Smooth muscle cell (in vitro differentiated cells): ENCODE data around the gene ANXA4. TPM values are rescaled to one million over a fixed set of nuclear protein-coding genes. Genes with fewer than 3 reads are reported as not detected.
A peak's percentile ranks its signal among the peaks of the same experiment; 100 is the strongest.

Experiments used
- DNase-seq: peaks from one replicate; lab custom pipeline; 2025; ENCODE audit not compliant: unreplicated experiment; lab: John Stamatoyannopoulos, UW
- H2AFZ ChIP-seq: fragments of 200-600 bp; sonication (generic); 2 replicates; pipeline ENCODE4 v1.6.0; 2016; ENCODE audit warnings: antibody characterized with exemption, low read depth, mild to moderate bottlenecking
- H3F3A ChIP-seq: fragments of 200-600 bp; sonication (generic); 2 replicates; pipeline ENCODE4 v1.6.0; 2017; ENCODE audit warnings: antibody characterized with exemption, low read depth
- H3K27ac ChIP-seq: fragments of 200-600 bp; sonication (generic); 2 replicates; pipeline ENCODE4 v1.5.1; 2016; ENCODE audit warnings: low read depth, mild to moderate bottlenecking
- H3K27me3 ChIP-seq: fragments of 200-600 bp; sonication (generic); 2 replicates; pipeline ENCODE4 v1.6.1; 2016; ENCODE audit warnings: low read depth, mild to moderate bottlenecking
- H3K36me3 ChIP-seq: fragments of 200-600 bp; sonication (generic); 2 replicates; pipeline ENCODE4 v1.5.1; 2016; ENCODE audit warnings: low read depth
- H3K4me1 ChIP-seq: fragments of 200-600 bp; sonication (generic); 2 replicates; pipeline ENCODE4 v1.5.1; 2016; ENCODE audit warnings: low read depth
- H3K4me2 ChIP-seq: fragments of 200-600 bp; sonication (generic); 2 replicates; pipeline ENCODE4 v1.6.0; 2016; ENCODE audit warnings: mild to moderate bottlenecking
- H3K4me3 ChIP-seq: fragments of 200-600 bp; sonication (generic); 2 replicates; pipeline ENCODE4 v1.5.1; 2016; ENCODE audit warnings: mild to moderate bottlenecking
- H3K79me2 ChIP-seq: fragments of 200-600 bp; sonication (generic); 2 replicates; pipeline ENCODE4 v1.6.0; 2016; ENCODE audit warnings: low read depth, mild to moderate bottlenecking
- H3K9ac ChIP-seq: fragments of 200-600 bp; sonication (generic); 2 replicates; pipeline ENCODE4 v1.6.0; 2016; ENCODE audit warnings: low read depth
- H3K9me3 ChIP-seq: fragments of 200-600 bp; sonication (generic); replicated peaks from 2 replicates; pipeline ENCODE4 v1.5.1; 2016; ENCODE audit warnings: low read depth
- H4K20me1 ChIP-seq: fragments of 200-600 bp; sonication (generic); 2 replicates; pipeline ENCODE4 v1.6.0; 2016; ENCODE audit warnings: low read depth
- WGBS: methylation state at CpG from one replicate; pipeline ENCODE4 v1.1.7; 2016; ENCODE audit warnings: low lambda C conversion rate; 5-methylcytosine and 5-hydroxymethylcytosine counted together
- polyA plus RNA-seq: library from polyadenylated mRNA; unstranded; fragments of >200 nt; fragmentation: Nextera tagmentation; extraction: Ambion mirVana; gene quantifications from 2 replicates; pipeline ENCODE4 v1.2.1, GENCODE V29; 2016
- total RNA-seq: library from RNA; depleted of rRNA; stranded (reverse); fragments of >200 nt; gene quantifications from 2 replicates; pipeline ENCODE4 v1.2.3, GENCODE V29; 2014
- TF ChIP-seq, protein P1 (sequence below): fragments of 200-600 bp; sonication (generic); IDR thresholded peaks from 2 replicates; pipeline ENCODE4 v1.5.1; 2017; ENCODE audit warnings: borderline replicate concordance, mild to moderate bottlenecking, antibody characterized with exemption; ENCODE audit not compliant: insufficient read depth, poor library complexity, severe bottlenecking

Gene ANXA4
- total and polyA plus RNA-seq, 2 experiments from 2014 or later, result 14.7 to 32.8 TPM

DNA sequence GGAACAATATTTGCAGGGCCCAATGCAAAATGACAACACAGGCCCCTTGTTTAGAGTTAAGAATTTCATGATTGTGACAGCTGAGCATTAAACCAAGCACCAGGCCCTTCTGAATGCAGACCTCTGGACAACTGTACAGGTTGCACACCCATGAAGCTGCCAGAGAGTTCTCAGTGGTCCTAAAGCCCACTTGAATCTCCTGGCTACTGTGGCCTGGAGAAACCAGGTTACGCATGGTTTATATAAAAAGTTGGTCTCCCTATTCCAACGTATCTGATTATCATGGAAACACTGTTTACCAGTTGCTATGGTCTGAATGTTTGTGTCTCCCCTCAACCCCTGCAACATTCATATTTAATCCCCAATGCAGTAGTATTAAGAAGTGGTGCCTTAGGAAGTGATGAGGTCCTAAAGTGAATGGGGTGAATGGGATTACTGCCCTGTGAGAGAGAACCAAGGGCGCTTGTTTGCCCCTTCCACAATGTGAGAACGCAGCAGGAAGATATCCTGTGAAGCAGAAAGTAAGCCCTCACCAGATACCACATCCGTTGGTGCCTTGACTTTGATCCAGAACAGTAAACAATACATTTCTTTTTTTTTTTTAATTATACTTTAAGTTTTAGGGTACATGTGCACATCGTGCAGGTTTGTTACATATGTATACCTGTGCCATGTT lies 48.0 kb upstream of the ANXA4 start:
- H4K20me1 ChIP-seq, result no peaks in the 10 kb centered on the region
- H2AFZ ChIP-seq, result no peak overlapping the region
- no peaks in the 10 kb centered on the region for H3K4me1 ChIP-seq
- DNase-seq, result no peak
- no peaks in the 10 kb centered on the region for H3K79me2 ChIP-seq
- H3F3A ChIP-seq, result no peaks in the 10 kb centered on the region
- no peaks in the 10 kb centered on the region for H3K36me3 ChIP-seq
- H3K4me2 ChIP-seq, result no peak overlapping the region
- 94% methylated on average over 6 of the region's 6 CpGs for WGBS
- no peak overlapping the region for H3K9ac ChIP-seq
- H3K4me3 ChIP-seq, result no peak overlapping the region
- H3K9me3 ChIP-seq, result no peaks in the 10 kb centered on the region
- H3K27ac ChIP-seq, result no peak overlapping the region
- TF ChIP-seq, protein P1, sequence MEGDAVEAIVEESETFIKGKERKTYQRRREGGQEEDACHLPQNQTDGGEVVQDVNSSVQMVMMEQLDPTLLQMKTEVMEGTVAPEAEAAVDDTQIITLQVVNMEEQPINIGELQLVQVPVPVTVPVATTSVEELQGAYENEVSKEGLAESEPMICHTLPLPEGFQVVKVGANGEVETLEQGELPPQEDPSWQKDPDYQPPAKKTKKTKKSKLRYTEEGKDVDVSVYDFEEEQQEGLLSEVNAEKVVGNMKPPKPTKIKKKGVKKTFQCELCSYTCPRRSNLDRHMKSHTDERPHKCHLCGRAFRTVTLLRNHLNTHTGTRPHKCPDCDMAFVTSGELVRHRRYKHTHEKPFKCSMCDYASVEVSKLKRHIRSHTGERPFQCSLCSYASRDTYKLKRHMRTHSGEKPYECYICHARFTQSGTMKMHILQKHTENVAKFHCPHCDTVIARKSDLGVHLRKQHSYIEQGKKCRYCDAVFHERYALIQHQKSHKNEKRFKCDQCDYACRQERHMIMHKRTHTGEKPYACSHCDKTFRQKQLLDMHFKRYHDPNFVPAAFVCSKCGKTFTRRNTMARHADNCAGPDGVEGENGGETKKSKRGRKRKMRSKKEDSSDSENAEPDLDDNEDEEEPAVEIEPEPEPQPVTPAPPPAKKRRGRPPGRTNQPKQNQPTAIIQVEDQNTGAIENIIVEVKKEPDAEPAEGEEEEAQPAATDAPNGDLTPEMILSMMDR, result no peak
- no peaks in the 10 kb centered on the region for H3K27me3 ChIP-seq

DNA sequence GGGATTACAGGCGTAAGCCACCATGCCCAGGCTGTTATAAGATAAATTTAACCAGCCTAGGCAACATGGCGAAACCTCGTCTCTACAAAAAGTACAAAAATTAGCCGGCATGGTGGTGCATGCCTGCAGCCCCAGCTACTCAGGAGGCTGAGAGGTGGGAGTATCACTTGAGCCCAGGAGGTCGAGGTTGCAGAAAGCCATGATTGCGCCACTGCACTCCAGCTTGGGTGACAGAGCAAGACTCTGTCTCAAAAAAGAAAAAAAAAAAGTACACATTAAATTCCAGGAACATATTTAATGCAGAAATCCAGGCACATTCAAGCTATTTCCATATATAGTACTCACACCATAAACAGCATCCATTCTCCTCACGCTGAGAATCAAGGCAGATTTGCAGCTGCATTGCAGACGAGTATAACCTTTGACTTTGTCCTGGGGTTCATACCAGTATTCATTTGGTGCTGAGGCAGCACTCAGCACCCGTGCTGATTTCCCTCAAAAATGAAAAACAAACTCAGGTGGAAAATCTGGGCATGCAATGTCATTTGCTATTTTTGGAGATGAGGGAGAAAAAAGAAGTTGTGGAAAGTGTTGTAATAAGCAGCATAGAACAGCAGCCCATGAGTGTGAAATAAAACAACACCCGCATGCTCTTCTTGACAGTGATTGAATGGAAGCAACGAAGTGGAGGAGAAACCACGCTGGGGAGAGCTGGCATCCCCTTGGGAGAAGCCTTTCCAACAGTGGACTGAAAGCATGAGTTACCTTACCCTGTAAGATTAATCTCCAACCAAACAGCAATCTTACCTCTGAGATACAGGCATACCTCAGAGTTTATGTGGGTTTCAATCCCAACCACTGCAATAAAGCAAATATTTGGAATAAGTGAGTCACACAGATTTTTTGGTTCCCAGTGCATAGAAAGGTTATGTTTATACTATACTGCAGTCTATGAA lies 46.8 kb upstream of the ANXA4 start:
- H2AFZ ChIP-seq, result no peak overlapping the region
- 80% methylated on average over 12 of the region's 12 CpGs for WGBS
- H3K4me1 ChIP-seq, result no peaks in the 10 kb centered on the region
- no peak overlapping the region for H3K9ac ChIP-seq
- no peaks in the 10 kb centered on the region for H3K27me3 ChIP-seq
- TF ChIP-seq, protein P1, result no peak
- peak overlapping the region; percentile 20 for H3K27ac ChIP-seq
- no peaks in the 10 kb centered on the region for H4K20me1 ChIP-seq
- no peaks in the 10 kb centered on the region for H3K36me3 ChIP-seq
- H3K9me3 ChIP-seq, result no peaks in the 10 kb centered on the region
- H3K4me2 ChIP-seq, result peak overlapping the region; percentile 7
- H3F3A ChIP-seq, result no peaks in the 10 kb centered on the region
- H3K4me3 ChIP-seq, result no peak overlapping the region
- no peaks in the 10 kb centered on the region for H3K79me2 ChIP-seq
- DNase-seq, result no peak

DNA sequence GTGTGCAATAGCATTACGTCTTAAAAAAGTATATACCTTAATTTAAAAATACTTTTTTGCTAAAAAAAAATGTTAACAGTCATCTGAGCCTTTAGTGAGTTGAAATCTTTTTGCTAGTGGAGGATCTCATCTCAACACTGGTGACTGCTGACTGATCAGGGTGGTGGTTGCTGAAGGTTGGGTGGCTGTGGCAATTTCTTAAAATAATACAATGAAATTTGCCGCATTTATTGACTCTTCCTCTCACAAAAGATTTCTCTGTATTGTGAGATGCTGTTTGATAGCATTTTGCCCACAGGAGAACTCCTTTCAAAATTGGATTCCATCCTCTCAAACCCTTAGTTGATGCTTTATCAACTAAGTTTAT lies 46.1 kb upstream of the ANXA4 start:
- Histone ChIP-seq H3K27ac (no peak overlapping the region), H3K4me2 (no peak overlapping the region), H2AFZ (no peak overlapping the region), H3K9me3 (no peaks in the 10 kb centered on the region), H3K27me3 (no peaks in the 10 kb centered on the region), H3K79me2 (no peaks in the 10 kb centered on the region), H3K4me3 (no peak overlapping the region), H3K9ac (no peak overlapping the region), H3K36me3 (no peaks in the 10 kb centered on the region), H3K4me1 (no peaks in the 10 kb centered on the region), H3F3A (no peaks in the 10 kb centered on the region), H4K20me1 (no peaks in the 10 kb centered on the region)
- TF ChIP-seq, protein P1, result no peak
- 75% methylated on average over 2 of the region's 2 CpGs for WGBS
- DNase-seq, result no peak
